ENCODE results near the gene IL1RL2.

The IL1RL2 gene

DNA sequence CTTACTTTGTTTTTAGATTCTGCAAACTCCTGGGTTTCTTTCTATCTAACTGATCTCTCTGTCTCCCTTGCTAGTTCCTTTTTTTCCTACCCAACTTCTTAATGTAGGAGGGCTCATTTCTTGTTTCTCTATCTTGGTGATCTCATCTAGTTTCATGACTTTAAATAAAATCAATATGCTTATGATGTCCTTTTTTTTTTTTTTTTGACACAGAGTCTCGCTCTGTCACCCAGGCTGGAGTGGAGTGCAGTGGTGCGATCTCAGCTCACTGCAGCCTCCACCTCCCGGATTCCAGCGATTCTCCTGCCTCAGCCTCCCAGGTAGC lies 82.3 kb downstream of the IL1RL2 start:
- DNase-seq = no peak

- DNase-seq = no peak
These were observed 85.0 kb downstream of the IL1RL2 start for GRCh38 chr2:102271844-102272243.

- DNase-seq = no peak
These were observed 86.9 kb downstream of the IL1RL2 start for GRCh38 chr2:102273619-102274211.

DNA sequence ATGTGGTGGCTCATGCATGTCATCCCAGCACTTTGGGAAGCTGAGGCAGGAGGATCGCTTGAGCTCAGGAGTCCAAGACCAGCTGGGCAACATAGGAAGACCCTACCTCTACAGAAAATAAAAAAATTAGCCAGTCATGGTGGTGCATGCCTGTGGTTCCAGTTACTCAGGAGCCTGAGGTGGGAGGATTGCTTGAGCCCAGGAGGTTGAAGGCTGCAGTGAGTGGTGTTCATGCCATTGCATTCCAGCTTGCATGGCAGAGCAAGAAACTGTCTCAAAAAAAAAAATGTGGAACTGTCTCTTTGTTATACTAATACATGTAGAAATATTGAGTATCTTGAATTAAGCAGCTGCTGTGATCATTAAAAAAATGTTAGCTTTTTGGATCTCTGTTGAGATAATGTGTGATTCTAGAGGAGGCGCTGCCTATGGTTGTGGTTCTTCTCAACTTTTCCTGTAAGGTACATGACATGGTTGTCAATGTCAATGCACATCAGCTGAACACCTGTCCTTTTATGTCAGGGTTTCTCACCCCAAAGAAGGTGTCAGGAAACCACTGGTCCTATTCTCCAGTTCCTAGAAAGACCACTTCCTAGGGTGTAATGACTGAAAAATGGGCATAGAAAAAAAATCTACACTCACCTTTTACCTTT lies 89.9 kb downstream of the IL1RL2 start:
- no peak for DNase-seq

DNA sequence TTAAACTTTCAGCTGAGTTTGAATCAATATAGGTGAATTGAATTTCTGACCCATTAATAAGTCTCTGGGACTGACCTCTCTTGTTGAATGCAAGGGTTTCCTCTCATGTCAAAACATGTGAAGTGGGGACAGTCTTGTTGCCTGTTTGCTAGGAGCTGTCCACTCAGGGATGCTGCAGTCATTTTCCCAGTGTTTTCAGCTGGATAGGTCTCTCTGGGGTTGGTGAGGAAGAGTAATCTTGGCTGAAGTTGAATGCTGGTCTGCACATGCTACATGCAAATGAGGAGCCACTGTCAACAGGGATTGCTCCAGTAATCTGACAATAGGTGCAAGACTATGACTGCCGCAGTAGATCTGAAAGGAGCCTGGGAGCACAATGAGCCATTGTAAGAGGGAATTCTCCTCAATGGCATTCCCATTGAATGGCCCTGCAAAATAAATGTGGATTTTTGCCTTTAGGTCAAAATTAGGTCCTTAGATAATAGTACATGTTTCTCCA lies 90.4 kb downstream of the IL1RL2 start:
- no peak for DNase-seq

GRCh38 chr2:102278720-102279390 lies 92.0 kb downstream of the IL1RL2 start:
- DNase-seq = no peak

DNA sequence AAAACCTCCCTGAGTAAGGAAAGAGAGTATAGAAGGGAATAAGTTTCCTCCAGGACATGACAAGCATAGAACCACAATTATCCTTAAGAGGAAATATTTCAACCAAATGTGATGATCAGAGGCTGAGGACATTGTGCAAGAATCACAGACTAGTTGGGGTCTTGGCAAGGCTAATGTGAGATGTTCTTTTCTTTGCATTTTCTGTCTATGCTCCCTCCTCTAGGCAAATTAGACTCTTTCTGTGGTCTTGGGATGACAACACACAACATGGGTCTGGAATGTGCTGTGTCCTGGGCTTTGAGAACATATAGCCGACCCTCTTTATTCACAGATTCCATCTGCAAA lies 92.5 kb downstream of the IL1RL2 start:
- no peak for DNase-seq

GRCh38 chr2:102282678-102283091 lies 95.9 kb downstream of the IL1RL2 start:
- no peak for DNase-seq

DNA sequence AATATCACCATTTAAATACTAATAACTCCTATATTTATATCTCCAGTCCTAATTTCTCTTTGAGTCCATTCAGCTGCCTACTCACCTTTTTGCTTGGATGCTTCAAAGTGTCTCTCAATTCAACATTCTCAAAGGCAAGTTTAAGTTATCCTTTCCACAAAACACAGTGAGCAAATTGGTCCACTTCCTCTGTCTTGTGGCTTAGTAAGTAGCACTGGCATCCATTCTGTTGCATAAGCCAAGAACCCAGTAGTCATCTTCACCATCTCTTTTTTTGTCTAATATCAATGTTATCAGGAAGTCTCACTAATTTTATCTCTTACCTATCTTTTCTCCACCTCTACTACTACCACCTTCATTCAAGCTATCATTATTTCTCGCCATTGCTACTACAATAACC lies 97.2 kb downstream of the IL1RL2 start:
- no peak for DNase-seq

GRCh38 chr2:102284611-102285010 lies 97.8 kb downstream of the IL1RL2 start:
- no peak for DNase-seq

- DNase-seq = no peak
These were observed 98.5 kb downstream of the IL1RL2 start for GRCh38 chr2:102285368-102285767.

DNA sequence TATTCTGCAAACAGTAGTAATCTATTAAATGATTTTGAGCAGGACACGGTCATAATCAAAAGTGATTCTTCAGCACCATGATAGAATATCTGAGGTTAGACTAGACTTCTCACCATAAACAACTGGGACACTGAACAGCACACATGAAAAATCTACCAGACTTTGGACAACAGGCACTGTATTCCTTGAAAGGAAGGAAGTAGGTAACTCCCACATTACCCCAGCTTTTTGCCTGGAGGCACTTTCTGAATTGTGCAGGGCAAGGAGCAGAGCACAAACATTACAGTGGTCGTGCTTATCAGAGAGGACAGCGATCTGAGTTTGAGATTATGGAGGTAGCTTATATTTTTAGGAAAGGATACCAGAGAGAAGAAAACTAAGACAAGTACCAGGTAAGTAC lies 99.2 kb downstream of the IL1RL2 start:
- DNase-seq = no peak

GRCh38 chr2:102289129-102289528 lies 102.3 kb downstream of the IL1RL2 start:
- no peak for DNase-seq

Measured in stimulated activated naive CD4-positive, alpha-beta T cell treated with Interleukin-2 at 50 U/mL for 16 hours (primary cell).